MCF 10A (cell line): ENCODE results near the gene CLTA. TPM values are rescaled to one million over a fixed set of nuclear protein-coding genes. Genes with fewer than 3 reads are reported as not detected.
"Not testable (repeated sequence)": the region's sequence is repeated elsewhere in the genome, so short reads cannot be mapped to it uniquely, and the experiment has no call there.

Source experiments
- BruUV-seq: library from RNA; stranded (reverse); fragments of 400-500 nt; replicated peaks from 2 replicates; lab custom pipeline; 2021; lab: Mats Ljungman, UMichigan
- CTCF ChIA-PET: fragments of 300-600 bp; sonication (Branson Sonifier 250); formaldehyde crosslinking; extraction: SDS; loops from one replicate; lab custom pipeline; 2021; ENCODE audit warnings: antibody characterized with exemption, inconsistent platforms; lab: Yijun Ruan, JAX
- POLR2A ChIA-PET: fragments of 300-600, 350-650 bp; sonication (Branson Sonifier 250); formaldehyde crosslinking; extraction: SDS; loops from one replicate; lab custom pipeline; 2020; ENCODE audit warnings: antibody characterized with exemption, inconsistent platforms; lab: Yijun Ruan, JAX
- DNase-seq: peaks from one replicate; pipeline ENCODE4 v3.0.0-alpha.2; 2018; ENCODE audit not compliant: unreplicated experiment
- H3K27ac Mint-ChIP-seq: one replicate; pipeline ENCODE4 v1.8.0; 2022; ENCODE audit warnings: mild to moderate bottlenecking, low read depth, mixed read lengths; ENCODE audit not compliant: unreplicated experiment
- H3K27me3 Mint-ChIP-seq: one replicate; pipeline ENCODE4 v1.8.0; 2022; ENCODE audit warnings: mixed read lengths; ENCODE audit not compliant: insufficient read depth, unreplicated experiment
- H3K36me3 Mint-ChIP-seq: one replicate; pipeline ENCODE4 v1.8.0; 2022; ENCODE audit warnings: mild to moderate bottlenecking, moderate library complexity, mixed read lengths; ENCODE audit not compliant: insufficient read depth, unreplicated experiment
- H3K4me1 Mint-ChIP-seq: one replicate; pipeline ENCODE4 v1.8.0; 2022; ENCODE audit warnings: mixed read lengths; ENCODE audit not compliant: insufficient read depth, unreplicated experiment
- H3K4me3 Mint-ChIP-seq: one replicate; pipeline ENCODE4 v1.8.0; 2022; ENCODE audit warnings: mild to moderate bottlenecking, moderate library complexity, mixed read lengths; ENCODE audit not compliant: unreplicated experiment
- H3K9me3 Mint-ChIP-seq: one replicate; pipeline ENCODE4 v1.8.0; 2022; ENCODE audit warnings: mixed read lengths; ENCODE audit not compliant: unreplicated experiment
- CTCF ChIP-seq: fragments of 200-600 bp; IDR thresholded peaks from one replicate; pipeline ENCODE4 v1.8.0; 2022; ENCODE audit warnings: antibody characterized with exemption, mild to moderate bottlenecking; ENCODE audit not compliant: unreplicated experiment
- intact Hi-C: fragments of 100-400 bp; cut with micrococcal nuclease; formaldehyde crosslinking; loops from 2 replicates; pipeline ENCODE4 v1.14.1; 2022
- total RNA-seq: library from RNA; stranded (reverse); gene quantifications from 2 replicates; pipeline ENCODE4 v1.2.3, GENCODE V29; 2022

Gene CLTA
- total RNA-seq, 1 experiment from 2014 or later: 189 TPM

GRCh38 chr9:36177571-36177970 is 13.2 kb upstream of the CLTA start:
- Mint-ChIP-seq H3K27ac (no peak overlapping the region), H3K4me1 (no peaks in the 10 kb centered on the region), H3K27me3 (no peaks in the 10 kb centered on the region), H3K36me3 (no peaks in the 10 kb centered on the region), H3K9me3 (no peaks in the 10 kb centered on the region), H3K4me3 (no peak overlapping the region)
- DNase-seq: no peak
- intact Hi-C loops: no loop called here
- POLR2A ChIA-PET: interaction anchor here (1.2 kb wide), 1 partner anchor 13 kb away, joined by 9 read pairs; the partner anchor contains the start of gene CLTA
- TF ChIP-seq CTCF: no peak
- no TSS peak for BruUV-seq
- CTCF ChIA-PET: interaction anchor here (0.8 to 0.9 kb wide), 2 partner anchors 11 to 13 kb away, joined by 3 to 6 read pairs; no protein-coding TSS in a partner anchor

GRCh38 chr9:36180243-36180642 is 10.5 kb upstream of the CLTA start:
- H3K36me3 Mint-ChIP-seq, H3K4me3 Mint-ChIP-seq, H3K27ac Mint-ChIP-seq, DNase-seq, H3K27me3 Mint-ChIP-seq, H3K4me1 Mint-ChIP-seq, intact Hi-C loops, BruUV-seq, H3K9me3 Mint-ChIP-seq: not testable (repeated sequence)
- ChIA-PET CTCF (interaction anchor here (1.2 kb wide), 1 partner anchor 9 kb away, joined by 3 read pairs; no protein-coding TSS in a partner anchor), POLR2A (interaction anchor here (1.9 kb wide), 1 partner anchor 10 kb away, joined by 8 read pairs; the partner anchor contains the start of gene CLTA)

GRCh38 chr9:36187414-36187813 is 3.3 kb upstream of the CLTA start:
- intact Hi-C loops: no loop called here
- DNase-seq: no peak
- Mint-ChIP-seq H3K36me3 (peaks cover 7% of the 10 kb centered on the region), H3K4me1 (peaks cover 8% of the 10 kb centered on the region), H3K9me3 (no peaks in the 10 kb centered on the region), H3K27ac (no peak overlapping the region), H3K27me3 (no peaks in the 10 kb centered on the region), H3K4me3 (no peak overlapping the region)
- ChIA-PET CTCF (interaction anchor here (0.6 kb wide), 1 partner anchor 153 kb away, joined by 3 read pairs; no protein-coding TSS in a partner anchor), POLR2A (no interaction called here)
- no TSS peak for BruUV-seq
- TF ChIP-seq CTCF: no peak

- no peak for TF ChIP-seq CTCF
- H3K27me3 Mint-ChIP-seq: no peaks in the 10 kb centered on the region
- ChIA-PET POLR2A (no interaction called here), CTCF (no interaction called here)
- peaks cover 16% of the 10 kb centered on the region for H3K4me1 Mint-ChIP-seq
- H3K36me3 Mint-ChIP-seq: peaks cover 7% of the 10 kb centered on the region
- H3K27ac Mint-ChIP-seq: no peak overlapping the region
- intact Hi-C loops: no loop called here
- BruUV-seq: no TSS peak
- no peak for DNase-seq
- no peak overlapping the region for H3K4me3 Mint-ChIP-seq
- H3K9me3 Mint-ChIP-seq: no peaks in the 10 kb centered on the region
These were observed 2.5 kb upstream of the CLTA start for GRCh38 chr9:36188212-36188611.
